ENCODE data around the gene SLC6A11. TPM values are rescaled to one million over a fixed set of nuclear protein-coding genes. Genes with fewer than 3 reads are reported as not detected.
A peak's percentile ranks its signal among the peaks of the same experiment; 100 is the strongest.

Gene SLC6A11
- total RNA-seq, 1 donor, result not detected

- Histone ChIP-seq H3K27ac (ENCODE audit: low read depth, low read length) (no peak overlapping the region), H3K4me2 (ENCODE audit: insufficient read depth, low read length) (no peak overlapping the region), H3K36me3 (ENCODE audit: insufficient read depth, low read length) (no peaks in the 10 kb centered on the region), H3K4me1 (ENCODE audit: insufficient read depth, low read length) (no peaks in the 10 kb centered on the region), H3K4me3 (ENCODE audit: insufficient read depth, low read length) (no peak overlapping the region), H2AFZ (ENCODE audit: low read length) (no peak overlapping the region), H3K79me2 (ENCODE audit: insufficient read depth, low read length) (no peaks in the 10 kb centered on the region), H3K9me3 (ENCODE audit: low read depth, low read length) (no peaks in the 10 kb centered on the region), H3K27me3 (ENCODE audit: insufficient read depth, low read length) (peaks cover 10% of the 10 kb centered on the region), H4K20me1 (ENCODE audit: insufficient read depth, low read length) (no peaks in the 10 kb centered on the region)
- no peak for TF ChIP-seq CTCF (IDR thresholded peaks at IDR 0.05; ENCODE audit: extremely low read depth, low read depth, low read length)
- DNase-seq (ENCODE audit: insufficient read length, low spot score, missing footprints), result no peak
Observed at GRCh38 chr3:10925436-10926255, 109.6 kb downstream of the SLC6A11 start.

- peaks cover 10% of the 10 kb centered on the region for H3K27me3 ChIP-seq (ENCODE audit: insufficient read depth, low read length)
- peak; percentile 15 for DNase-seq (ENCODE audit: insufficient read length, low spot score, missing footprints)
- no peaks in the 10 kb centered on the region for H3K4me1 ChIP-seq (ENCODE audit: insufficient read depth, low read length)
- TF ChIP-seq CTCF (IDR thresholded peaks at IDR 0.05; ENCODE audit: extremely low read depth, low read depth, low read length), result no peak
- H2AFZ ChIP-seq (ENCODE audit: low read length), result no peak overlapping the region
- no peaks in the 10 kb centered on the region for H4K20me1 ChIP-seq (ENCODE audit: insufficient read depth, low read length)
- H3K9me3 ChIP-seq (ENCODE audit: low read depth, low read length), result no peaks in the 10 kb centered on the region
- H3K36me3 ChIP-seq (ENCODE audit: insufficient read depth, low read length), result no peaks in the 10 kb centered on the region
- no peak overlapping the region for H3K4me3 ChIP-seq (ENCODE audit: insufficient read depth, low read length)
- no peaks in the 10 kb centered on the region for H3K79me2 ChIP-seq (ENCODE audit: insufficient read depth, low read length)
- no peak overlapping the region for H3K27ac ChIP-seq (ENCODE audit: low read depth, low read length)
- no peak overlapping the region for H3K4me2 ChIP-seq (ENCODE audit: insufficient read depth, low read length)
Observed at GRCh38 chr3:10926256-10926810, 110.3 kb downstream of the SLC6A11 start.

GRCh38 chr3:10926811-10927521 is 110.9 kb downstream of the SLC6A11 start:
- DNase-seq (ENCODE audit: insufficient read length, low spot score, missing footprints), result peak; percentile 82
- Histone ChIP-seq H3K27me3 (ENCODE audit: insufficient read depth, low read length) (peaks cover 10% of the 10 kb centered on the region), H3K36me3 (ENCODE audit: insufficient read depth, low read length) (no peaks in the 10 kb centered on the region), H3K9me3 (ENCODE audit: low read depth, low read length) (no peaks in the 10 kb centered on the region), H3K4me3 (ENCODE audit: insufficient read depth, low read length) (no peak overlapping the region), H3K79me2 (ENCODE audit: insufficient read depth, low read length) (no peaks in the 10 kb centered on the region), H3K27ac (ENCODE audit: low read depth, low read length) (no peak overlapping the region), H4K20me1 (ENCODE audit: insufficient read depth, low read length) (no peaks in the 10 kb centered on the region), H2AFZ (ENCODE audit: low read length) (no peak overlapping the region), H3K4me2 (ENCODE audit: insufficient read depth, low read length) (no peak overlapping the region), H3K4me1 (ENCODE audit: insufficient read depth, low read length) (no peaks in the 10 kb centered on the region)
- TF ChIP-seq CTCF (IDR thresholded peaks at IDR 0.05; ENCODE audit: extremely low read depth, low read depth, low read length), result no peak

DNA sequence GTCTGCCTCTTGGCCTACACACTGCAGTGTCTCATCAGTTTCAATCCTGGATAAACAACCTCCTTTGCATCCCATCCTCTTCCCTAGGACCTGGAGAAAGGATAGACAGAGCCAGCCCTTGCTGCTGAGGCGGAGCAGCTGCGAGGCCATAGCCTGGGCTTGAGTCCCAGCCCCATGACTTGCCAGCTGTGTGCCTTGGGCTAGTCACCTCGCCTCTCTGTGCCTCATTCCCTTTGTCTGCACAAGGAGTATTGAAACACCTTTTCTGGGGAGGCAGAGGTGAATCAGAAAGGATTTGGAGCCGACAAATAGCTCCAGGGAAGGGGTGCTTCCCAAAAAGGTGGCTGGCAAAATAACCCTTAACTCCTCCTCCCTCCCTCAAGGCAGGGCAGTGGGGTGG is 111.5 kb downstream of the SLC6A11 start:
- TF ChIP-seq CTCF (IDR thresholded peaks at IDR 0.05; ENCODE audit: extremely low read depth, low read depth, low read length), result no peak
- no peaks in the 10 kb centered on the region for H4K20me1 ChIP-seq (ENCODE audit: insufficient read depth, low read length)
- H3K79me2 ChIP-seq (ENCODE audit: insufficient read depth, low read length), result no peaks in the 10 kb centered on the region
- H2AFZ ChIP-seq (ENCODE audit: low read length), result no peak overlapping the region
- no peak overlapping the region for H3K4me3 ChIP-seq (ENCODE audit: insufficient read depth, low read length)
- DNase-seq (ENCODE audit: insufficient read length, low spot score, missing footprints), result peak; percentile 77
- H3K27ac ChIP-seq (ENCODE audit: low read depth, low read length), result no peak overlapping the region
- peaks cover 7% of the 10 kb centered on the region for H3K27me3 ChIP-seq (ENCODE audit: insufficient read depth, low read length)
- no peaks in the 10 kb centered on the region for H3K36me3 ChIP-seq (ENCODE audit: insufficient read depth, low read length)
- H3K4me2 ChIP-seq (ENCODE audit: insufficient read depth, low read length), result no peak overlapping the region
- H3K4me1 ChIP-seq (ENCODE audit: insufficient read depth, low read length), result no peaks in the 10 kb centered on the region
- no peaks in the 10 kb centered on the region for H3K9me3 ChIP-seq (ENCODE audit: low read depth, low read length)
